HL-60 (cell line): Measurements from ENCODE around the gene CAND1.

Source experiments
- DNase-seq, 2 experiments: peaks; one replicate each; pipeline ENCODE4 v3.0.0-alpha.2; 2010 to 2020; ENCODE audit warnings: low read depth in 1 of 2, low spot score in 1 of 2
- H3K27ac ChIP-seq: fragments of 250-450 bp; sonication (Bioruptor Pico); replicated peaks from 2 replicates; pipeline ENCODE4 v1.5.1; 2020; ENCODE audit warnings: mild to moderate bottlenecking, moderate library complexity
- H3K27me3 ChIP-seq: fragments of 250-450 bp; sonication (Bioruptor Pico); 2 replicates; pipeline ENCODE4 v1.5.1; 2021; ENCODE audit warnings: mild to moderate bottlenecking, moderate library complexity; ENCODE audit not compliant: insufficient read depth, poor library complexity, severe bottlenecking
- H3K4me3 ChIP-seq: replicated peaks from 2 replicates; pipeline ENCODE4 v1.5.1; 2011; ENCODE audit warnings: mild to moderate bottlenecking, control low read depth, low read length; ENCODE audit not compliant: insufficient read depth
- GABPA ChIP-seq: IDR thresholded peaks from 2 replicates; pipeline ENCODE4 v1.6.1; 2012; ENCODE audit warnings: low read depth
- POLR2AphosphoS5 ChIP-seq: IDR thresholded peaks from 2 replicates; pipeline ENCODE4 v1.6.1; 2012; ENCODE audit warnings: low read depth
- SPI1 ChIP-seq: IDR thresholded peaks from 2 replicates; pipeline ENCODE4 v1.6.1; 2012; ENCODE audit warnings: low read depth, mild to moderate bottlenecking, borderline replicate concordance
- TF ChIP-seq, protein P1 (sequence below): IDR thresholded peaks from one replicate; pipeline ENCODE4 v1.5.1; 2011; ENCODE audit warnings: low read length, control low read depth, inconsistent platforms; ENCODE audit not compliant: insufficient read depth
- TF ChIP-seq, protein P2 (sequence below): IDR thresholded peaks from 2 replicates; pipeline ENCODE4 v1.6.1; 2012; ENCODE audit warnings: low read depth; ENCODE audit not compliant: insufficient replicate concordance

Gene CAND1

DNA sequence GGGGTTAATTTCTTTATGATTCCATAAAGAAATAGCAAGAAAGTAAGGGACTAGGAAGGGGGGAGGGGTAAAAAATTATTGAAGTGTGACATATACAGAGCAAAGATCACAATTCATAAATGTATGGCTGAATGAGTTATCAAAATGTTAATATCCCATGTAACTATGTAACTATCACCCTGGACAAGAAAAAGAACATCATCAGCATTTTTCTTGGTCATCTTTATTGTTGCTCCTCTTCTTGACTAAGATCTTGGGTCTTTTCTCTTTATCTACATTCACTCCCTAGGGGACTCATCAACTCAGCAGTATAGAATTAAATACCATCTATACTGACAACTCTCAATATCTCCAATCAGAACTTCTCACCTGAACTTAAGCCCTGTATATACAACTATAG lies 57.5 kb downstream of the CAND1 start:
- TF ChIP-seq SPI1 (no peak), GABPA (no peak), POLR2AphosphoS5 (no peak)
- TF ChIP-seq, protein P1, sequence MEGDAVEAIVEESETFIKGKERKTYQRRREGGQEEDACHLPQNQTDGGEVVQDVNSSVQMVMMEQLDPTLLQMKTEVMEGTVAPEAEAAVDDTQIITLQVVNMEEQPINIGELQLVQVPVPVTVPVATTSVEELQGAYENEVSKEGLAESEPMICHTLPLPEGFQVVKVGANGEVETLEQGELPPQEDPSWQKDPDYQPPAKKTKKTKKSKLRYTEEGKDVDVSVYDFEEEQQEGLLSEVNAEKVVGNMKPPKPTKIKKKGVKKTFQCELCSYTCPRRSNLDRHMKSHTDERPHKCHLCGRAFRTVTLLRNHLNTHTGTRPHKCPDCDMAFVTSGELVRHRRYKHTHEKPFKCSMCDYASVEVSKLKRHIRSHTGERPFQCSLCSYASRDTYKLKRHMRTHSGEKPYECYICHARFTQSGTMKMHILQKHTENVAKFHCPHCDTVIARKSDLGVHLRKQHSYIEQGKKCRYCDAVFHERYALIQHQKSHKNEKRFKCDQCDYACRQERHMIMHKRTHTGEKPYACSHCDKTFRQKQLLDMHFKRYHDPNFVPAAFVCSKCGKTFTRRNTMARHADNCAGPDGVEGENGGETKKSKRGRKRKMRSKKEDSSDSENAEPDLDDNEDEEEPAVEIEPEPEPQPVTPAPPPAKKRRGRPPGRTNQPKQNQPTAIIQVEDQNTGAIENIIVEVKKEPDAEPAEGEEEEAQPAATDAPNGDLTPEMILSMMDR, result no peak
- TF ChIP-seq, protein P2, sequence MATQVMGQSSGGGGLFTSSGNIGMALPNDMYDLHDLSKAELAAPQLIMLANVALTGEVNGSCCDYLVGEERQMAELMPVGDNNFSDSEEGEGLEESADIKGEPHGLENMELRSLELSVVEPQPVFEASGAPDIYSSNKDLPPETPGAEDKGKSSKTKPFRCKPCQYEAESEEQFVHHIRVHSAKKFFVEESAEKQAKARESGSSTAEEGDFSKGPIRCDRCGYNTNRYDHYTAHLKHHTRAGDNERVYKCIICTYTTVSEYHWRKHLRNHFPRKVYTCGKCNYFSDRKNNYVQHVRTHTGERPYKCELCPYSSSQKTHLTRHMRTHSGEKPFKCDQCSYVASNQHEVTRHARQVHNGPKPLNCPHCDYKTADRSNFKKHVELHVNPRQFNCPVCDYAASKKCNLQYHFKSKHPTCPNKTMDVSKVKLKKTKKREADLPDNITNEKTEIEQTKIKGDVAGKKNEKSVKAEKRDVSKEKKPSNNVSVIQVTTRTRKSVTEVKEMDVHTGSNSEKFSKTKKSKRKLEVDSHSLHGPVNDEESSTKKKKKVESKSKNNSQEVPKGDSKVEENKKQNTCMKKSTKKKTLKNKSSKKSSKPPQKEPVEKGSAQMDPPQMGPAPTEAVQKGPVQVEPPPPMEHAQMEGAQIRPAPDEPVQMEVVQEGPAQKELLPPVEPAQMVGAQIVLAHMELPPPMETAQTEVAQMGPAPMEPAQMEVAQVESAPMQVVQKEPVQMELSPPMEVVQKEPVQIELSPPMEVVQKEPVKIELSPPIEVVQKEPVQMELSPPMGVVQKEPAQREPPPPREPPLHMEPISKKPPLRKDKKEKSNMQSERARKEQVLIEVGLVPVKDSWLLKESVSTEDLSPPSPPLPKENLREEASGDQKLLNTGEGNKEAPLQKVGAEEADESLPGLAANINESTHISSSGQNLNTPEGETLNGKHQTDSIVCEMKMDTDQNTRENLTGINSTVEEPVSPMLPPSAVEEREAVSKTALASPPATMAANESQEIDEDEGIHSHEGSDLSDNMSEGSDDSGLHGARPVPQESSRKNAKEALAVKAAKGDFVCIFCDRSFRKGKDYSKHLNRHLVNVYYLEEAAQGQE, result no peak
- DNase-seq, result no peak
- H3K4me3 ChIP-seq, result no peak overlapping the region

DNA sequence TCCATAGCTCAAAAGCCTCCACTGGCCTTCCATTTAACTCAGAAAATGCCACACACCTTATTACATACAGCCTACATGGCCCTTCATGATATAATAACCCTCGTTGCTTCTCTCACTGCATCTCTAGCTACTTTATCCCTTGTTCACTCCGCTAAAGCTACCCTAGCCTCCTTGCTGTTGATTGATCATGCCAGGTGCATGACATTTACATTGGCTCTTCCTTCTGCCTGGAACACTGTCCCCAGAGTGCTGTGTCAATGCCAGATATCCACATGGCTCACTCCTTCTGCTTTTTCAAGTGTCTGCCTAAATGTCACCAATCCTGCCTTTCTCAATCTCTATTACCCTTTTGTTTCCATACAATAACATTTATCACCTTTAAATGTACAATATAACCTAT lies 58.3 kb downstream of the CAND1 start:
- H3K27me3 ChIP-seq, result no peaks in the 10 kb centered on the region
- DNase-seq, result no peak

More for the DNA sequence above, 57.5 kb downstream of the CAND1 start:
- no peaks in the 10 kb centered on the region for H3K27me3 ChIP-seq
- H3K27ac ChIP-seq, result no peak overlapping the region

DNA sequence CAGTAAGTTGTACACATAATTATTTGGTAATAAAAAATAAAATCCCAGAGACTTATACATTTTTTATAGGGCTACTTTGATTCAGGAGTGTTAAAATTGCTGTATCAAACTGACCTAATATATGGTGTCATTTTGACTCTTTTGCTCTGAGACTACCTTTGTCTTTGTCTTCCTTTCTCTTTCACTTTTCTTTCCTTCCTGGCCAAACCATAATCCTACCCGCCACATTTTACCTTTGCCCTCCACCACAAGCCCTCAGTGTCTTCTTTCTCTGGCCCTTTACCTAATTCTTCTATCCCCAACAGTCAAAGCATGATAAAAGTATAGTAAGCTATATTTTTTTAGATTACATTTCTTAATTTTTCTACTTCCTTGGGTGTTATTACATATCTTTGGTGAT lies 62.0 kb downstream of the CAND1 start:
- Histone ChIP-seq H3K4me3 (no peak overlapping the region), H3K27me3 (no peaks in the 10 kb centered on the region), H3K27ac (no peak overlapping the region)
- no peak for DNase-seq
- TF ChIP-seq POLR2AphosphoS5, result no peak
- TF ChIP-seq SPI1, result no peak

More for the DNA sequence above, 58.3 kb downstream of the CAND1 start:
- Histone ChIP-seq H3K27ac (no peak overlapping the region), H3K4me3 (no peak overlapping the region)
- TF ChIP-seq SPI1 (no peak), GABPA (no peak), POLR2AphosphoS5 (no peak)
- TF ChIP-seq, protein P1, result no peak
- TF ChIP-seq, protein P2, result no peak

DNA sequence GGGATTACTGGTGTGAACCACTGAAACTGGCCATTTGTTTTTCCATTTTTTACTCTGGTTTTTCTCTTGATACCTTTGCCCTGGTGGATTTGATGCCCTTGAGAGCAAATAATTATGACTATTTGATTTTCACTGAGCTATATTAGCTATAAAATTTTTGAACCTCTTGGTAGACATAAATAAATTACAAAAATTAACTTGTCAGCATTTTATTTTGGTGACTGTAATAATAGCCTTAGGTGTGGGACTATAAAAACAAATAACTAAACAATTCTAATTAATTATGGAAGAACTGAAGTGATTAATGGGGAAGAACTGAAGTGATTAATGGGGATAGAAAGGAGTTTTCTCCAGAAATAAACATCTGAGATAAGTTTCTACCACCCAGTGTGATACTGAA lies 62.7 kb downstream of the CAND1 start:
- H3K27ac ChIP-seq, result no peak overlapping the region
- no peak for TF ChIP-seq GABPA
- TF ChIP-seq, protein P1, result no peak
- no peak for TF ChIP-seq POLR2AphosphoS5
- no peak for TF ChIP-seq SPI1
- TF ChIP-seq, protein P2, result no peak
- H3K27me3 ChIP-seq, result no peaks in the 10 kb centered on the region
- H3K4me3 ChIP-seq, result no peak overlapping the region
- no peak for DNase-seq
